ENCODE measurements around the gene TEX2. TPM values are rescaled to one million over a fixed set of nuclear protein-coding genes. Genes with fewer than 3 reads are reported as not detected.
"Not testable (repeated sequence)": the region's sequence is repeated elsewhere in the genome, so short reads cannot be mapped to it uniquely, and the experiment has no call there.

Gene TEX2
- total RNA-seq, 2 experiments from 2014 or later = 18.5 to 19.8 TPM

GRCh38 chr17:64256913-64257807 lies 5.9 kb downstream of the TEX2 start:
- no peak for DNase-seq
- Mint-ChIP-seq H3K9me3 (no peaks in the 10 kb centered on the region), H3K27me3 (no peaks in the 10 kb centered on the region), H3K4me1 (peaks cover 31% of the 10 kb centered on the region), H3K36me3 (no peaks in the 10 kb centered on the region), H3K4me3 (no peak overlapping the region), H3K27ac (no peak overlapping the region)

- DNase-seq = no peak
- Mint-ChIP-seq H3K27ac (no peak overlapping the region), H3K36me3 (no peaks in the 10 kb centered on the region), H3K4me3 (no peak overlapping the region), H3K4me1 (peaks cover 21% of the 10 kb centered on the region), H3K27me3 (no peaks in the 10 kb centered on the region), H3K9me3 (no peaks in the 10 kb centered on the region)
Observed at GRCh38 chr17:64255764-64256163, 7.3 kb downstream of the TEX2 start.

GRCh38 chr17:64254755-64255154 lies 8.3 kb downstream of the TEX2 start:
- Mint-ChIP-seq H3K4me3 (no peak overlapping the region), H3K9me3 (no peaks in the 10 kb centered on the region), H3K36me3 (no peaks in the 10 kb centered on the region), H3K4me1 (peaks cover 12% of the 10 kb centered on the region), H3K27me3 (no peaks in the 10 kb centered on the region), H3K27ac (no peak overlapping the region)
- DNase-seq = no peak

GRCh38 chr17:64253470-64253869 lies 9.6 kb downstream of the TEX2 start:
- Mint-ChIP-seq H3K4me1 (peaks cover 14% of the 10 kb centered on the region), H3K9me3 (no peaks in the 10 kb centered on the region), H3K36me3 (no peaks in the 10 kb centered on the region), H3K4me3 (no peak overlapping the region), H3K27ac (no peak overlapping the region), H3K27me3 (no peaks in the 10 kb centered on the region)
- DNase-seq = no peak

- Mint-ChIP-seq H3K36me3 (peaks cover 3% of the 10 kb centered on the region), H3K27me3 (no peaks in the 10 kb centered on the region), H3K27ac (no peak overlapping the region), H3K4me1 (peaks cover 14% of the 10 kb centered on the region), H3K4me3 (no peak overlapping the region), H3K9me3 (no peaks in the 10 kb centered on the region)
- DNase-seq = no peak
Observed at GRCh38 chr17:64252831-64253230, 10.2 kb downstream of the TEX2 start.

- no peak overlapping the region for H3K27ac Mint-ChIP-seq
Observed at GRCh38 chr17:64250233-64250835, 12.7 kb downstream of the TEX2 start.

DNA sequence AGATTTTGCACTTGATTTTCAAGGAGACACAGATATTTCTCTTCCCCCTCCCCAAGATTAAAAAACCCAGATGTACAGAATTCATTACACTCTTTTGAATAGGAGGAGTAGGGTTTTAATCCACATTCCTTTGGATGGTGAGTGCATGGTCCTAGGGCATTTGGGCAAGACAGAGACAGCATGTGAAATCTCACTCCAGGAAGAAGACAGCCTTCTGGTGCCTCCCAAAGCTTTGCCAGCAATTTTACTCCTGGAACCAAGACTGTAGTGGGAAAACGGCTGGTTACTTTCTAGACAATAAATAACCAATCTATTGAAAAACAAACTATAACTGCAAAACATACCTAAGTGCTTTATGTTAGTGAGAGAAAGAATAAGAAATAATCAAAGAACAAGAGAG lies 15.2 kb downstream of the TEX2 start:
- peaks cover 15% of the 10 kb centered on the region for H3K4me1 Mint-ChIP-seq
- DNase-seq = no peak
- no peaks in the 10 kb centered on the region for H3K9me3 Mint-ChIP-seq
- no peaks in the 10 kb centered on the region for H3K27me3 Mint-ChIP-seq
- no peak overlapping the region for H3K4me3 Mint-ChIP-seq
- no peak overlapping the region for H3K27ac Mint-ChIP-seq
- peaks cover 14% of the 10 kb centered on the region for H3K36me3 Mint-ChIP-seq

More at GRCh38 chr17:64250233-64250835, 12.7 kb downstream of the TEX2 start:
- no peaks in the 10 kb centered on the region for H3K9me3 Mint-ChIP-seq
- H3K4me1 Mint-ChIP-seq = peaks cover 5% of the 10 kb centered on the region
- H3K27me3 Mint-ChIP-seq = no peaks in the 10 kb centered on the region
- H3K4me3 Mint-ChIP-seq = no peak overlapping the region
- DNase-seq = no peak
- peaks cover 14% of the 10 kb centered on the region for H3K36me3 Mint-ChIP-seq

GRCh38 chr17:64245218-64246145 lies 17.6 kb downstream of the TEX2 start:
- Mint-ChIP-seq H3K4me1 (peaks cover 20% of the 10 kb centered on the region), H3K36me3 (peaks cover 14% of the 10 kb centered on the region), H3K27ac (no peak overlapping the region), H3K9me3 (no peaks in the 10 kb centered on the region), H3K4me3 (no peak overlapping the region), H3K27me3 (no peaks in the 10 kb centered on the region)
- DNase-seq = no peak

GRCh38 chr17:64244165-64244564 lies 18.9 kb downstream of the TEX2 start:
- Mint-ChIP-seq H3K4me1 (peaks cover 25% of the 10 kb centered on the region), H3K27me3 (no peaks in the 10 kb centered on the region), H3K27ac (no peak overlapping the region), H3K4me3 (no peak overlapping the region), H3K9me3 (no peaks in the 10 kb centered on the region), H3K36me3 (peaks cover 14% of the 10 kb centered on the region)
- DNase-seq = no peak

- H3K9me3 Mint-ChIP-seq = no peaks in the 10 kb centered on the region
- H3K4me1 Mint-ChIP-seq = peaks cover 33% of the 10 kb centered on the region
- DNase-seq = no peak
- H3K27ac Mint-ChIP-seq = no peak overlapping the region
- H3K4me3 Mint-ChIP-seq = no peak overlapping the region
- no peaks in the 10 kb centered on the region for H3K27me3 Mint-ChIP-seq
- H3K36me3 Mint-ChIP-seq = peaks cover 16% of the 10 kb centered on the region
Observed at GRCh38 chr17:64243340-64243739, 19.7 kb downstream of the TEX2 start.

- no peak overlapping the region for H3K4me3 Mint-ChIP-seq
- no peaks in the 10 kb centered on the region for H3K9me3 Mint-ChIP-seq
- no peak overlapping the region for H3K27ac Mint-ChIP-seq
- H3K36me3 Mint-ChIP-seq = peaks cover 11% of the 10 kb centered on the region
- DNase-seq = no peak
- peaks cover 38% of the 10 kb centered on the region for H3K4me1 Mint-ChIP-seq
- no peaks in the 10 kb centered on the region for H3K27me3 Mint-ChIP-seq
Observed at GRCh38 chr17:64242633-64243032, 20.4 kb downstream of the TEX2 start.

GRCh38 chr17:64240741-64241347 lies 22.2 kb downstream of the TEX2 start:
- peaks cover 3% of the 10 kb centered on the region for H3K9me3 Mint-ChIP-seq
- no peak for DNase-seq
- no peak overlapping the region for H3K4me3 Mint-ChIP-seq
- no peaks in the 10 kb centered on the region for H3K27me3 Mint-ChIP-seq
- peaks cover 12% of the 10 kb centered on the region for H3K36me3 Mint-ChIP-seq
- H3K27ac Mint-ChIP-seq = no peak overlapping the region
- peaks cover 46% of the 10 kb centered on the region for H3K4me1 Mint-ChIP-seq

DNA sequence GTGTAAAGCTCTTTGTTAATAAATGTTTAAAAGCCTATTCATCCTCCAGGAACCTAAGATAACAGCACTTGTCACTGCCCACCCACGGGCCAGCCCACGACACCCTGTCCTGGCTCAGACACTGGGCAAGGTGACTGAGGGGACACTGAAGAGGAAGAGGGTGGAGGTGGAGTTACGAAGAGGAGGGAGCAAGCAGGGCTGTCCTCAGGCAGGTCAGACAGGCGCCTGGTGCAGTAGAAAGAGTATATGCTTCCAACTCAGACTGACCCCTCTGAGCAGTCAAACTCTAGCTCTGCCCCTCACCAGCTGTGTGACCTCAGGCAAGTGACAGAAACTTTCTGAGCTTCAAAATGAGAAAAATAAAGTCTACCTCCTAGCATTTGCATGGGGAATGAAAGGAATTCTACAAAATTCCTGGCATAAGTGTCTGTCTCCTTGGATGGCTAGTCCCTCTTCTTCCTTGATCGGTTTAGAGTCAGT lies 22.8 kb downstream of the TEX2 start:
- no peaks in the 10 kb centered on the region for H3K27me3 Mint-ChIP-seq
- no peak overlapping the region for H3K4me3 Mint-ChIP-seq
- peaks cover 46% of the 10 kb centered on the region for H3K4me1 Mint-ChIP-seq
- peaks cover 3% of the 10 kb centered on the region for H3K9me3 Mint-ChIP-seq
- no peak overlapping the region for H3K27ac Mint-ChIP-seq
- peaks cover 11% of the 10 kb centered on the region for H3K36me3 Mint-ChIP-seq
- DNase-seq = no peak

GRCh38 chr17:64238449-64238848 lies 24.6 kb downstream of the TEX2 start:
- peak; percentile 56 for DNase-seq
- peaks cover 19% of the 10 kb centered on the region for H3K36me3 Mint-ChIP-seq
- not testable (repeated sequence) for H3K27me3 Mint-ChIP-seq, H3K4me3 Mint-ChIP-seq, H3K27ac Mint-ChIP-seq, H3K9me3 Mint-ChIP-seq
- H3K4me1 Mint-ChIP-seq = peaks cover 41% of the 10 kb centered on the region

All from activated naive CD8-positive, alpha-beta T cell treated with anti-CD3 and anti-CD28 coated beads for 36 hours (primary cell).